Naive thymus-derived CD8-positive, alpha-beta T cell (primary cell): ENCODE data around the gene SRRD. TPM values are rescaled to one million over a fixed set of nuclear protein-coding genes. Genes with fewer than 3 reads are reported as not detected.

Experiments used
- ATAC-seq, 2 donors: fragments of 150-1000 bp; cut with Tn5 transposase in 1 of 2; sonication (Bioruptor Pico), chemical (Tn5 transposase) in 1 of 2; 1 replicate in 1 of 2; 2 replicates in 1 of 2; pipeline ENCODE4 v1.10.0; 2021; ENCODE audit warnings: mild to moderate bottlenecking in 2 of 2, moderate library complexity in 2 of 2
- POLR2A ChIA-PET: fragments of 350-600 bp; sonication (Branson Sonifier 250); formaldehyde crosslinking; loops from one replicate; lab custom pipeline; 2021; ENCODE audit warnings: antibody characterized with exemption; lab: Charles Lee
- DNase-seq, 10 donors: peaks; one replicate each; pipeline versions ENCODE4 v3.0.0 to v3.0.0-alpha.2; 2020 to 2022
- H3K27ac Mint-ChIP-seq, 10 donors: one replicate each; pipeline ENCODE4 v1.8.0; 2020 to 2022; ENCODE audit warnings: mild to moderate bottlenecking in 10 of 10, mixed read lengths in 10 of 10, moderate library complexity in 4 of 10, inconsistent platforms in 1 of 10
- H3K27me3 Mint-ChIP-seq, 5 donors: one replicate each; pipeline ENCODE4 v1.8.0; 2021 to 2022; ENCODE audit warnings: mixed read lengths in 5 of 5
- H3K36me3 Mint-ChIP-seq, 3 donors: one replicate each; pipeline ENCODE4 v1.8.0; 2020 to 2022; ENCODE audit warnings: mixed read lengths in 3 of 3, mild to moderate bottlenecking in 2 of 3, inconsistent platforms in 1 of 3
- H3K4me1 Mint-ChIP-seq, 4 donors: one replicate each; pipeline ENCODE4 v1.8.0; 2021 to 2022; ENCODE audit warnings: mixed read lengths in 4 of 4
- H3K4me3 Mint-ChIP-seq, 10 donors: one replicate each; pipeline ENCODE4 v1.8.0; 2020 to 2022; ENCODE audit warnings: mild to moderate bottlenecking in 10 of 10, mixed read lengths in 10 of 10, moderate library complexity in 6 of 10, inconsistent platforms in 1 of 10
- H3K9me3 Mint-ChIP-seq, 9 donors: one replicate each; pipeline ENCODE4 v1.8.0; 2020 to 2022; ENCODE audit warnings: mixed read lengths in 9 of 9, mild to moderate bottlenecking in 3 of 9, inconsistent platforms in 1 of 9, moderate library complexity in 1 of 9
- polyA plus RNA-seq, 3 donors: library from polyadenylated mRNA; unstranded; fragments of 300-500 nt; fragmentation: Illumina TruSeq; gene quantifications; one replicate each; pipeline ENCODE4 v1.2.3, GENCODE V29; 2021
- total RNA-seq, 8 experiments: library from RNA in 2 of 8; stranded (reverse) in 2 of 8; gene quantifications; one replicate each; pipeline ENCODE4 v1.2.3 and lab custom pipeline; 2021 to 2026

Gene SRRD
- total and polyA plus RNA-seq, 5 experiments from 2014 or later, result 17.1 to 27.0 (median 21.4) TPM

GRCh38 chr22:26445577-26446275 is 38.0 kb upstream of the SRRD start:
- H3K27ac Mint-ChIP-seq, result peak overlapping the region in 1 of 10 donors; percentile 43
- peaks cover 0 to 1% (median 0%) of the 10 kb centered on the region in 4 donors for H3K4me1 Mint-ChIP-seq
- H3K4me3 Mint-ChIP-seq, result no peak overlapping the region
- no peaks in the 10 kb centered on the region for H3K27me3 Mint-ChIP-seq
- H3K36me3 Mint-ChIP-seq, result peaks cover 0 to 13% (median 3%) of the 10 kb centered on the region in 3 donors
- H3K9me3 Mint-ChIP-seq, result no peaks in the 10 kb centered on the region
- no peak for DNase-seq
- no peak for ATAC-seq
- POLR2A ChIA-PET, result no interaction called here

DNA sequence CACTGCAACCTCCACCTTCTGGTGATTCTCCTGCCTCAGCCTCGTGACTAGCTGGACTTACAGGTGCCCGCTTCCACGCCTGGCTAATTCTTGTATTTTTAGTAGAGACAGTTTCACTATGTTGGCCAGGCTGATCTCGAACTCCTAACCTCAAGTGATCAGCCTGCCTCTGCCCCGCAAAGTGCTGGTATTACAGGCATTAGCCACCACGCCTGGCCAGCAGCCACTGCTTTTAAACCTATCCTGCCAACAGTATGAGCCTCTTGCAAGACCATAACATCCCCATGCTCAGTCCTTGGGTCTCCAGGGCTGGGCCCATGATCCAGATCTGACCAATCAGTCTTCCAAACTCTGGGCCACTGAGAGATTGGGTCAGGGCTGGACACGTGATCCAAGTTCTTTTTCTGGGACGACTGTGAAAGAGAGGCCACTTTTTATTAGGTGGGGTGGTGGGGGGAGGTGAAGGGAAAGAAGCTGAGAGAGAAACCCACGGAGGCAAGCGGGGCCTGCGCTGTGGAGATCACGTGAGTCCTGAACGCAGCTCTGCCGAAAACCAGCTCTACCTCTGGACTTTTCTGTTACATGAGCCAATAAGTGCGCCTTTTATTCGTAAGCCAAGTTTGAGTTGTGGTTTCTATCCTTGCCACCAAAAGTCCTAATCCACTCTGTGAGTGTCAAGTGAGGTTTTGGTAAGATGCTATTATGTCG is 36.7 kb upstream of the SRRD start:
- no peaks in the 10 kb centered on the region for H3K27me3 Mint-ChIP-seq
- POLR2A ChIA-PET, result no interaction called here
- peaks cover 0 to 1% (median 0%) of the 10 kb centered on the region in 4 donors for H3K4me1 Mint-ChIP-seq
- H3K9me3 Mint-ChIP-seq, result no peaks in the 10 kb centered on the region
- H3K27ac Mint-ChIP-seq, result peak overlapping the region in 4 of 10 donors; percentile 11 to 36 (median 30)
- ATAC-seq (no peak), DNase-seq (no peak)
- H3K36me3 Mint-ChIP-seq, result peaks cover 0 to 25% (median 5%) of the 10 kb centered on the region in 3 donors
- H3K4me3 Mint-ChIP-seq, result no peak overlapping the region

- no peaks in the 10 kb centered on the region for H3K9me3 Mint-ChIP-seq
- DNase-seq, result no peak
- no peak overlapping the region for H3K4me3 Mint-ChIP-seq
- peak overlapping the region in 4 of 10 donors; percentile 16 to 78 (median 35) for H3K27ac Mint-ChIP-seq
- no peak for ATAC-seq
- no peaks in the 10 kb centered on the region for H3K27me3 Mint-ChIP-seq
- peaks cover 0 to 33% (median 9%) of the 10 kb centered on the region in 3 donors for H3K36me3 Mint-ChIP-seq
- POLR2A ChIA-PET, result interaction anchor here (1.0 kb wide), 1 partner anchor 13 kb away, joined by 3 read pairs; no protein-coding TSS in a partner anchor
- peaks cover 0 to 1% (median 0%) of the 10 kb centered on the region in 4 donors for H3K4me1 Mint-ChIP-seq
Observed at GRCh38 chr22:26447584-26448329, 35.9 kb upstream of the SRRD start.

DNA sequence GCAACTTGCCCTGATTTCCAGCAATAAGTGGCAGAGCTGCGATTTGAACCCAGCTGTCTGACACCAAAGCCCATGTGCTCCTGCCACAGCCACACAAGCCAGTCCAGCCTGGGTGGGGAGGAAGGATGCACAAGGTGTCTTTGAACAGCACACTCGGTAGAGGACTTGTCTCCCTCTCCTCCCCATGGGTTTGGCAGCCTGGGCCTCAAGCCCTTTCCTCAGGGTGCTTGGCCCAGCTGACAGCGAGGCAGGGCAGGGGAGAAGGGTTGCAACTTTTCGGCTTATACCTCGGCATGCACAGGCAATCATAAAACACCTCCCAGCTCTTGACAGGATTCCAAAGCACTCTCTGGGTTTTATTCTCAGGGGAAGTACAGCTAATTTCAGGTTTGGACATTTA is 35.3 kb upstream of the SRRD start:
- Mint-ChIP-seq H3K4me1 (peaks cover 0 to 1% (median 0%) of the 10 kb centered on the region in 4 donors), H3K27ac (peak overlapping the region in 2 of 10 donors; percentile 16 to 49), H3K36me3 (peaks cover 0 to 35% (median 9%) of the 10 kb centered on the region in 3 donors), H3K4me3 (no peak overlapping the region), H3K27me3 (no peaks in the 10 kb centered on the region), H3K9me3 (no peaks in the 10 kb centered on the region)
- POLR2A ChIA-PET, result interaction anchor here (1.0 kb wide), 1 partner anchor 13 kb away, joined by 3 read pairs; no protein-coding TSS in a partner anchor
- no peak for DNase-seq
- no peak for ATAC-seq

DNA sequence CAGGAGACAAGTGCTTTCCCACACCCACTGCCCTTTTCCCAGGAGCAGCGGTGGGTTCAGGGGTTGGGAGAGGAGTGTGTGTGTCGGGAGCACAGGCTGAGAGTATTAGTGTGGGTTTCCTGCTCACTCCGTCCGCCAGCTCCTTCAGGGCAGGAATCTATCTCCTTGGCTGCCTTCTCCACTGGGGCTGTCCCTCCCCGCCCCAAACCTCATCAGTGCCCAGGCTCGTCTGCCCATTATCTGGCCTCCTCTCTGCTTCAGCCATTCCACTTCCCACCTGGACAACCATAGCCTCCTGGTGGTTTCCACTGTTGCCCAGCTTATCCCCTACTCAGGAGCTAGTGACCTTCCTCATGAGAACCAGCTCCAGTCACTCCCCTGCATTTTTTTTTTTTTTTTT is 34.7 kb upstream of the SRRD start:
- ATAC-seq (no peak), DNase-seq (no peak)
- Mint-ChIP-seq H3K4me1 (peaks cover 0 to 1% (median 0%) of the 10 kb centered on the region in 4 donors), H3K4me3 (no peak overlapping the region), H3K36me3 (peaks cover 0 to 35% (median 9%) of the 10 kb centered on the region in 3 donors), H3K9me3 (no peaks in the 10 kb centered on the region), H3K27ac (peak overlapping the region in 2 of 10 donors; percentile 16 to 69), H3K27me3 (no peaks in the 10 kb centered on the region)
- POLR2A ChIA-PET, result interaction anchor here (1.0 kb wide), 1 partner anchor 12 kb away, joined by 3 read pairs; no protein-coding TSS in a partner anchor

- ATAC-seq (no peak), DNase-seq (no peak)
- POLR2A ChIA-PET, result no interaction called here
- Mint-ChIP-seq H3K27ac (peak overlapping the region in 1 of 10 donors; percentile 43), H3K4me1 (peaks cover 0 to 1% (median 0%) of the 10 kb centered on the region in 4 donors), H3K4me3 (no peak overlapping the region), H3K27me3 (no peaks in the 10 kb centered on the region), H3K36me3 (peaks cover 0 to 41% (median 13%) of the 10 kb centered on the region in 3 donors), H3K9me3 (no peaks in the 10 kb centered on the region)
Observed at GRCh38 chr22:26450453-26451185, 33.1 kb upstream of the SRRD start.

DNA sequence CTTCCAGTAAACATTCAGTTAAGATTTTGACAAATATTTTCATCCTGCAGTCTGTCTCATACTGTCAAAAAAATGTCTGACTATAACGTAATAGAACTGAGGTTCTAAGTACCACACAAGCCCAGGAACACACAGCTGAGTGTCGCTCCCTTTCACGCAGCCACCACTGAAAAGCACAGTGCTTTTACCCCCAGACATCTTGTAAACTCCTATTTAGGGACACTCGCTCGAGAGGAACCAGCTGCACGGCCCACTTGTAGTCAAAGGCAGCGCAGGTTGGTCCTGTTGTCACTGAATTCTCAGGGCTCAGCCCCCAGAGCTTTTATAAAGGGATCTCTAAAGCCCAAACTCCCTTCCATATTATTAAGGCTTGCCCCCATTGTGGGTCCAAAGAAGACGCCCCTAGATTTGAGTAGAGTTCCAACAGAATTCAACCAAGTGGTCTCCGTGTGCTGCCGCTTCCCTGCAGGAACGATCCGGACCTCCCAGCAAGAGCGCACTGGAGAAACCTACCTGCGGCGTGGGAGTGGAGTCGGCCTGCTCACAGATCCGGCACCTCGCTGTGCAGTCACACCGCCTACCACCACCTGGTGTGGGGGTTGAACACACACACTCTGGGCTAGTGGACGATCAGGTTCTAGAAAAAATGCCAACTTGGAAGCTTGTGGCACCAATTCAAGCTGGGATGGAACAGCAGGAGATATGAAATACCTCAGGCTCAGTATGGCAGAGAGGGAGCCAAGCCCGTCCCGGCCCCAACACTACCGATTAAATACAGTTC is 31.3 kb upstream of the SRRD start:
- Mint-ChIP-seq H3K9me3 (no peaks in the 10 kb centered on the region), H3K4me3 (no peak overlapping the region), H3K27me3 (no peaks in the 10 kb centered on the region), H3K36me3 (peaks cover 0 to 52% (median 19%) of the 10 kb centered on the region in 3 donors), H3K27ac (no peak overlapping the region), H3K4me1 (no peaks in the 10 kb centered on the region)
- POLR2A ChIA-PET, result no interaction called here
- DNase-seq (no peak), ATAC-seq (no peak)

DNA sequence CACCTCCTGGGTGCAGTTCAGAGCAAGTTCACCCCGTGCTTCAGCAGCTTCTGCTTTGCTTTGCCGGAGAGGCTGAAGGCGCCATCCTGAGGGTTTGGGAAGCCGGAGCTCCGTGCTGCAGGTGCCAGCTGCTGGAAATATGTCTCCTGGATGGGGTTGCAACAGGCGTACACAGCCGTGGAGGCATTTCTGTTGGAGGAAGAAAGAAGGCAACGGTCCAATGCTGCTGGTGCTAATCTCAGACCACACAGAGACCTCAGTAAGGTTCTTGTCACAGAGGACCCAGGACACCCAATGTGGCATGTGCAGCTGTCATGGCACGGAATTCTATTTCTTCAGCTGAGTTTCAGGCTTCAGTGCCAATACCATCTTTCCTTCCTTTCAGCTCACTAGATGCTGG is 30.5 kb upstream of the SRRD start:
- POLR2A ChIA-PET, result interaction anchor here (0.5 kb wide), 1 partner anchor 48 kb away, joined by 4 read pairs; no protein-coding TSS in a partner anchor
- H3K36me3 Mint-ChIP-seq, result peaks cover 0 to 60% (median 22%) of the 10 kb centered on the region in 3 donors
- no peak for DNase-seq

GRCh38 chr22:26453812-26454500 is 29.7 kb upstream of the SRRD start:
- no peaks in the 10 kb centered on the region for H3K9me3 Mint-ChIP-seq
- ATAC-seq (no peak), DNase-seq (no peak)
- no peaks in the 10 kb centered on the region for H3K4me1 Mint-ChIP-seq
- no peaks in the 10 kb centered on the region for H3K27me3 Mint-ChIP-seq
- peaks cover 0 to 67% (median 25%) of the 10 kb centered on the region in 3 donors for H3K36me3 Mint-ChIP-seq
- POLR2A ChIA-PET, result interaction anchor here (0.5 kb wide), 1 partner anchor 47 kb away, joined by 4 read pairs; no protein-coding TSS in a partner anchor
- peak overlapping the region in 2 of 10 donors; percentile 7 to 24 for H3K27ac Mint-ChIP-seq
- no peak overlapping the region for H3K4me3 Mint-ChIP-seq

More for the DNA sequence above, 30.5 kb upstream of the SRRD start:
- Mint-ChIP-seq H3K27me3 (no peaks in the 10 kb centered on the region), H3K4me1 (no peaks in the 10 kb centered on the region), H3K27ac (no peak overlapping the region), H3K9me3 (no peaks in the 10 kb centered on the region), H3K4me3 (no peak overlapping the region)
- ATAC-seq, result no peak

GRCh38 chr22:26457661-26458272 is 25.9 kb upstream of the SRRD start:
- Mint-ChIP-seq H3K36me3 (peaks cover 0 to 68% (median 16%) of the 10 kb centered on the region in 3 donors), H3K27ac (peak overlapping the region in 3 of 10 donors; percentile 7 to 29 (median 28)), H3K4me1 (peaks cover 0 to 15% (median under 1%) of the 10 kb centered on the region in 4 donors), H3K4me3 (no peak overlapping the region), H3K9me3 (no peaks in the 10 kb centered on the region), H3K27me3 (no peaks in the 10 kb centered on the region)
- no peak for DNase-seq
- POLR2A ChIA-PET, result no interaction called here
- no peak for ATAC-seq
